Occipital lobe (tissue), 1 donor: Measurements from ENCODE around the gene ANKRA2. TPM values are rescaled to one million over a fixed set of nuclear protein-coding genes. Genes with fewer than 3 reads are reported as not detected.

Source experiments
- total RNA-seq: library from RNA; depleted of rRNA; stranded (reverse); fragments of >200 nt; gene quantifications from one replicate; pipeline ENCODE4 v1.2.3, GENCODE V29; 2014

Gene ANKRA2
- total RNA-seq, 1 donor from 2014 or later: 56.1 TPM

Other genes starting within 250 kb of the ANKRA2 start
- 0.94 TPM for gene FOXD1, start 116.9 kb downstream of the ANKRA2 start, total RNA-seq
- gene BTF3, start 67.2 kb downstream of the ANKRA2 start, total RNA-seq: 191 TPM
- 33.7 TPM for gene UTP15, start 104 bp upstream of the ANKRA2 start, total RNA-seq
- gene ARHGEF28, start 60.6 kb upstream of the ANKRA2 start, total RNA-seq: 6.7 TPM